Subcutaneous adipose tissue (tissue), 4 donors: ENCODE results near the gene SLC39A7. TPM values are rescaled to one million over a fixed set of nuclear protein-coding genes. Genes with fewer than 3 reads are reported as not detected.

ENCODE experiments used
- total RNA-seq, 4 donors: library from RNA; depleted of rRNA; stranded (reverse); fragments of >200 nt; gene quantifications; one replicate each; pipeline ENCODE4 v1.1.0, GENCODE V29; 2016
- TF ChIP-seq, protein P1 (sequence below): fragments of 450-650 bp; IDR thresholded peaks from one replicate; pipeline ENCODE4 v1.5.1; 2016; ENCODE audit warnings: low read depth, mild to moderate bottlenecking, control low read depth, antibody characterized with exemption, moderate library complexity

SLC39A7 gene, protein sequence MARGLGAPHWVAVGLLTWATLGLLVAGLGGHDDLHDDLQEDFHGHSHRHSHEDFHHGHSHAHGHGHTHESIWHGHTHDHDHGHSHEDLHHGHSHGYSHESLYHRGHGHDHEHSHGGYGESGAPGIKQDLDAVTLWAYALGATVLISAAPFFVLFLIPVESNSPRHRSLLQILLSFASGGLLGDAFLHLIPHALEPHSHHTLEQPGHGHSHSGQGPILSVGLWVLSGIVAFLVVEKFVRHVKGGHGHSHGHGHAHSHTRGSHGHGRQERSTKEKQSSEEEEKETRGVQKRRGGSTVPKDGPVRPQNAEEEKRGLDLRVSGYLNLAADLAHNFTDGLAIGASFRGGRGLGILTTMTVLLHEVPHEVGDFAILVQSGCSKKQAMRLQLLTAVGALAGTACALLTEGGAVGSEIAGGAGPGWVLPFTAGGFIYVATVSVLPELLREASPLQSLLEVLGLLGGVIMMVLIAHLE
- total RNA-seq: 10 to 100 TPM; 49.0 to 54.9 (median 52.5) TPM

DNA sequence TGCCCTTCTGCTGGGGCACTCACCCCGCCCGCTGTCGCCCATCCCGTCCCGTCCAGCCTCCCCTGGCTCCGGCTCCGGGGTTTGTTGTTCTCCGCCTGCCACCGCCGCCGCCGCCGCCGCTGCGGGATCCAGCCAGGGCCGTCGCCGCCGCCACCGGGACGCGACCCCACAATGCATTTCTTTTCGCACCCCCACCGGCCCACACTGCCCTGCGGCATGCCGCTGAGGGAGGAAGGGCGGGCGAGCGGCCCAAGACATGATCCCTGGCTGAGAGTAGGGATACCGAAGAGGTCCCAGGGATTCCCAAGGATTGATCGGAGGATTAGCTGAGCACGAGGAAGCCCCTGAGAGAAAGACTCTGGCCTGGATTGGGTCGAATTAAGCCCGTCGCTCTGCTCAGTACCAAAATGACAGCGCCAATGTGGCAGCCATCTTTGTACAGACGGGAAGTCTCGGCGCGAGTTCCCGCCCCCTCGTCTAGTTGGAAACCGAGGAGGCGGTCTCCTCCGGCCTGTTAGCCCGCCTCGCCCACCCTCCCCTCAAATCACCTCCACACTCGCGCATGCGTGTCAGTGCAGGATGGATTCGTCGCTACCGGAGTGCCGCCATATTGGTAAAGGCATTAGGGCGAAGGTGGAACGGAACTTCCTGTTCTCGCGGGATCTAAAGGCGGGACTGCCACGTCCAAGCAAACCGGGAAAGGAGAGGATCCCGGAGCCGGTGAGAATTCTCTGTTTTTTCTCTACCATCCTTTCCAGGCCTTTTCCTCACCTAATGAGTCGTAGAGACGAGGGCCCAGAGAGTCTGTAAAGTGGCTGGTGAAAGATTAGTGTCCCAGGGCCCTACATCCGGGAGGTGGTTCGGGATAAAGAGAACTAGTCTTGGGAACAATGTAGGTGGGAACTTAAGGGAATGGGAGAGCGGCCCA lies at the start of gene SLC39A7, which contains the start of gene RXRB:
SLC39A7 (plus strand) TSS at position 649 of the 928 bp plus-strand sequence. CDS start 379 bp downstream, outside the sequence.
RXRB (minus strand) TSS at position 447 of the 928 bp plus-strand sequence; CDS start at position 258, 189 bp downstream.
- TF ChIP-seq, protein P1, sequence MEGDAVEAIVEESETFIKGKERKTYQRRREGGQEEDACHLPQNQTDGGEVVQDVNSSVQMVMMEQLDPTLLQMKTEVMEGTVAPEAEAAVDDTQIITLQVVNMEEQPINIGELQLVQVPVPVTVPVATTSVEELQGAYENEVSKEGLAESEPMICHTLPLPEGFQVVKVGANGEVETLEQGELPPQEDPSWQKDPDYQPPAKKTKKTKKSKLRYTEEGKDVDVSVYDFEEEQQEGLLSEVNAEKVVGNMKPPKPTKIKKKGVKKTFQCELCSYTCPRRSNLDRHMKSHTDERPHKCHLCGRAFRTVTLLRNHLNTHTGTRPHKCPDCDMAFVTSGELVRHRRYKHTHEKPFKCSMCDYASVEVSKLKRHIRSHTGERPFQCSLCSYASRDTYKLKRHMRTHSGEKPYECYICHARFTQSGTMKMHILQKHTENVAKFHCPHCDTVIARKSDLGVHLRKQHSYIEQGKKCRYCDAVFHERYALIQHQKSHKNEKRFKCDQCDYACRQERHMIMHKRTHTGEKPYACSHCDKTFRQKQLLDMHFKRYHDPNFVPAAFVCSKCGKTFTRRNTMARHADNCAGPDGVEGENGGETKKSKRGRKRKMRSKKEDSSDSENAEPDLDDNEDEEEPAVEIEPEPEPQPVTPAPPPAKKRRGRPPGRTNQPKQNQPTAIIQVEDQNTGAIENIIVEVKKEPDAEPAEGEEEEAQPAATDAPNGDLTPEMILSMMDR: no peak

DNA sequence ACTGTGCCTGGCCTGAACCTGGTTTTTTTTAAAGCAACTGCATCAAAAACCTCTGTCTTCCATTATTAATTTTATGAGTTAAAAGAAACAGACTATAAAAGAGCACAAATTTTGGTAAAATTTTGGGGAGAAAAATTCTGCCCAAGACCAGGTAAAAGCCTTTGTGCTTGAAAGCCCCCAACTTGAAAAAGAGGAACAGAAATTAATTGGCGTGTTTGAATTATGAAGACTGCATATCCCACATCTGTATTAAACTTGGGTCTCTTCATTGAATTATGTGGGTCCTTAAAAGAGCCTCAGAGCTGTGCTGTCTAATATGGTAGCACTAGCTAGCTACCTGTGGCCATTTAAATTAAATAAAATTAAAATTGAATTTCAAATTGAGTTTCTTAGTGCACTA lies 49.6 kb upstream of the SLC39A7 start:
- TF ChIP-seq, protein P1: no peak

DNA sequence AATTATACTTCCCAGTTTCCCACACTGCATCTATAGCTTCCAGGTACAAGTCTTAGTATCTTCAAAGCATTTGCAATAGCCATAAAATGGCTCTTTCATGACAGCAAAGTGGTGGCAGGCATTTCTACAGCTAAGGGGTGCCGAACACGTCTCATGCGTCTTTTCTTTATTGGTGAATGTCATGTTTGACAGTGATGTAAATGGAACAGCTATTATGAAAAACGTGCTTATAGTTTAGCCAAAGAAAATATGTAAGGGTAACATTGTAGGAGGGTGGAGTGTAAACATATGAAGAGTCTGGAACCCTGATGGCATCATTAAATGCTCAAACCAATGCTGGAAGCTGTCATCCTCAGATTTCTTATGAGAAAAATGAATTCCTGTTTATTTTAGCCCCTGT lies 46.3 kb upstream of the SLC39A7 start:
- TF ChIP-seq, protein P1: no peak

DNA sequence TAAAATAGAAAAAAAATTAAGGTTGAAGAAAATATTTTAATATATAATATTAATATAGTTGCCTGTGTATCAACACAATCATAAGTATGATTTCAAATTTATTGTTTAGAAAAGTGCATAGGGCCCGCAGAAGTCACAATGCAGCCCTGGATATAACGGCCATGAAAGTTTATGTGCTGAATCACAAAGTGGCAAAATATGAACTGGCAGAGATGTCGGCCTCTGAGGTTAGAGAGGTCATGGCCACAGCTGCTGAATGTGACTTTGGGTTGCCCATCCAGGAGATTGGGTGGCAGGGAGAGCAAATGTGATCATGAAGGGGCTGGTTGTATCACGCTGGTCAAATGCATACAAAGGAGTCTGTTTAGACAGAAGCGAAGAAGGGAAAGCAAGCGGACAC lies 44.1 kb upstream of the SLC39A7 start:
- TF ChIP-seq, protein P1: no peak

DNA sequence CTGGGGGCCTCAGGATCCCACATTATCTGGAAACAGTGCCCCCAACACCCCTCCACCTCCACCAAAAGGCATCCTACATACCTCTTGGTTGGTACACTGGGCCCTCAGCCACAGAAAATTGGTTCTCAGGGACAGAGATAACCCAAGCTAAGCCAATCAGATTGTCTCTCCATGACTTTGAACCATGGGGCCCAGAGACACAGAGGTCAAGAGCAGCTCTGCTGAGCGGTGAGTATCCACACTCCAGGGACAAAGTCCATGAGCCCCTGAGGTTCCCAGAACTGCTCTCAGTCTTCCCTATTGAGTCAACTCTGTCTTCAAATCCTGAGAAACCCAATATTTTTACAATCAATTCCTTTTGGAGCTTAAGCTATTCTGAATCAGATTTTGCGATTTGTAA lies 43.7 kb upstream of the SLC39A7 start:
- TF ChIP-seq, protein P1: no peak

DNA sequence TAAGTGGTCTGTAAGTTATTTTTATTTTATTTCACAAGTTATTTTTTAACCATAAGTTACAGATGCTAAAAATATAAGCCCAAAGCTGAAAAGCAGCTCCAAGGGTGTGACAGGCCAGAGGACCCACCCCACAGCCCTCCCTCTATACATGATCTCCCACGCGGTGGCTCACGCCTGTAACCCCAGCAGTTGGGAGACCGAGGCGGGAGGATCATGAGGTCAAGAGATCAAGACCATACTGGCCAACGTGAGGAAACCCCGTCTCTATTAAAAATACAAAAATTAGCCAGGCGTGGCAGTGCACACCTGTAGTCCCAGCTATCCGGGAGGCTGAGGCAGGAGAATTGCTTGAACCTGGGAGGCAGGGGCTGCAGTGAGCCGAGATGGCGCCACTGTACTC lies 40.6 kb upstream of the SLC39A7 start:
- TF ChIP-seq, protein P1: no peak
